Head of caudate nucleus (tissue), 42 donors: ENCODE results near the gene PIGBOS1.

Experiments
- DNase-seq, 42 donors: peaks; one replicate each; pipeline versions ENCODE4 v3.0.0 to v3.0.0-alpha.2; 2020 to 2021; ENCODE audit warnings: mixed read lengths in 7 of 42
- intact Hi-C: fragments of 100-400 bp; cut with DNase I; formaldehyde crosslinking; loops from one replicate; pipeline ENCODE4 v1.15.0; 2022

The PIGBOS1 gene

GRCh38 chr15:55277715-55278114, 41.2 kb downstream of the PIGBOS1 start:
- intact Hi-C loops, result no loop called here
- DNase-seq, result no peak

- DNase-seq, result no peak
- intact Hi-C loops, result no loop called here
Measured at GRCh38 chr15:55277116-55277564, 41.8 kb downstream of the PIGBOS1 start.

GRCh38 chr15:55276324-55276723, 42.6 kb downstream of the PIGBOS1 start:
- intact Hi-C loops, result no loop called here

GRCh38 chr15:55270291-55270690, 48.6 kb downstream of the PIGBOS1 start:
- intact Hi-C loops, result no loop called here
- peak in 2 of 42 donors; percentile 7 to 12 for DNase-seq

More at GRCh38 chr15:55276324-55276723, 42.6 kb downstream of the PIGBOS1 start:
- DNase-seq, result no peak

GRCh38 chr15:55268176-55268695, 50.7 kb downstream of the PIGBOS1 start:
- intact Hi-C loops, result no loop called here
- no peak for DNase-seq

GRCh38 chr15:55267401-55268175, 51.3 kb downstream of the PIGBOS1 start:
- peak in 24 of 42 donors; percentile 8 to 64 (median 31) for DNase-seq
- intact Hi-C loops, result no loop called here
